SK-N-SH treated with all-trans-retinoic acid at 6 μM for 48 hours (cell line): ENCODE data around the gene NXPH2.

Source experiments
- ATAC-seq: fragments of 200-7000 bp; cut with Tn5 transposase; 3 replicates; pipeline ENCODE4 v1.9.1; 2020; ENCODE audit warnings: mild to moderate bottlenecking, moderate library complexity
- ARNTL ChIP-seq: fragments of 450-650 bp; formaldehyde crosslinking; IDR thresholded peaks from 2 replicates; pipeline ENCODE4 v1.5.0; 2020; ENCODE audit warnings: low read depth, mild to moderate bottlenecking, moderate library complexity, borderline replicate concordance
- BACH2 ChIP-seq: fragments of 250-450 bp; sonication (Bioruptor Pico); IDR thresholded peaks from 2 replicates; pipeline ENCODE4 v1.9.0; 2021; ENCODE audit warnings: mild to moderate bottlenecking, borderline replicate concordance
- CSDC2 ChIP-seq: fragments of 250-450 bp; sonication (Bioruptor Pico); IDR thresholded peaks from 2 replicates; pipeline ENCODE4 v1.5.0; 2020; ENCODE audit warnings: mild to moderate bottlenecking, moderate library complexity
- ESRRG ChIP-seq: fragments of 250-450 bp; sonication (Bioruptor Pico); IDR thresholded peaks from 2 replicates; pipeline ENCODE4 v1.6.1; 2021; ENCODE audit warnings: mild to moderate bottlenecking
- GLIS3 ChIP-seq: fragments of 250-450 bp; sonication (Bioruptor Pico); IDR thresholded peaks from 2 replicates; pipeline ENCODE4 v1.5.0; 2020; ENCODE audit warnings: mild to moderate bottlenecking, moderate library complexity
- ISL1 ChIP-seq: fragments of 250-450 bp; sonication (Bioruptor Pico); IDR thresholded peaks from 2 replicates; pipeline ENCODE4 v2.1.2; 2022; ENCODE audit warnings: mild to moderate bottlenecking, moderate library complexity
- OSR1 ChIP-seq: fragments of 250-450 bp; sonication (Bioruptor Pico); IDR thresholded peaks from 2 replicates; pipeline ENCODE4 v1.8.0; 2022; ENCODE audit warnings: moderate library complexity, mild to moderate bottlenecking, inconsistent platforms
- RARB ChIP-seq: fragments of 250-450 bp; sonication (Bioruptor Pico); IDR thresholded peaks from 2 replicates; pipeline ENCODE4 v1.8.0; 2021; ENCODE audit warnings: mild to moderate bottlenecking, moderate library complexity
- SNAI2 ChIP-seq: fragments of 250-450 bp; sonication (Bioruptor Pico); IDR thresholded peaks from 2 replicates; pipeline ENCODE4 v1.5.0; 2020; ENCODE audit warnings: mild to moderate bottlenecking, moderate library complexity
- TCF4 ChIP-seq: fragments of 250-450 bp; sonication (Bioruptor Pico); IDR thresholded peaks from 2 replicates; pipeline ENCODE4 v1.8.0; 2021; ENCODE audit warnings: mild to moderate bottlenecking, moderate library complexity, borderline replicate concordance
- TOX ChIP-seq: fragments of 250-450 bp; sonication (Bioruptor Pico); IDR thresholded peaks from 2 replicates; pipeline ENCODE4 v1.8.0; 2021; ENCODE audit warnings: mild to moderate bottlenecking, moderate library complexity, borderline replicate concordance
- ZFP3 ChIP-seq: fragments of 250-450 bp; sonication (Bioruptor Pico); IDR thresholded peaks from 2 replicates; pipeline ENCODE4 v1.5.0; 2020; ENCODE audit warnings: mild to moderate bottlenecking, moderate library complexity
- ZNF565 ChIP-seq: fragments of 450-650 bp; formaldehyde crosslinking; conservative IDR thresholded peaks from 2 replicates; pipeline ENCODE4 v1.5.0; 2020; ENCODE audit warnings: low read depth, mild to moderate bottlenecking, moderate library complexity
- ZNF70 ChIP-seq: fragments of 450-650 bp; formaldehyde crosslinking; IDR thresholded peaks from 2 replicates; pipeline ENCODE4 v1.5.0; 2020; ENCODE audit warnings: mild to moderate bottlenecking, moderate library complexity
- ZNF8 ChIP-seq: fragments of 450-650 bp; formaldehyde crosslinking; IDR thresholded peaks from 2 replicates; pipeline ENCODE4 v1.5.0; 2020; ENCODE audit warnings: mild to moderate bottlenecking, moderate library complexity
- TF ChIP-seq, protein P1 (sequence below): fragments of 250-450 bp; sonication (Bioruptor Pico); IDR thresholded peaks from 2 replicates; pipeline ENCODE4 v1.5.1; 2021; ENCODE audit warnings: mild to moderate bottlenecking, moderate library complexity
- TF ChIP-seq, protein P2 (sequence below): fragments of 250-450 bp; sonication (Bioruptor Pico); IDR thresholded peaks from 2 replicates; pipeline ENCODE4 v1.8.0; 2021; ENCODE audit warnings: low read depth, mild to moderate bottlenecking, moderate library complexity, borderline replicate concordance
- TF ChIP-seq, protein P3 (sequence below): fragments of 250-450 bp; sonication (Bioruptor Pico); IDR thresholded peaks from 2 replicates; pipeline ENCODE4 v1.5.1; 2020; ENCODE audit warnings: low read depth, mild to moderate bottlenecking, moderate library complexity
- TF ChIP-seq, protein P4 (sequence below): fragments of 250-450 bp; sonication (Bioruptor Pico); IDR thresholded peaks from 2 replicates; pipeline ENCODE4 v1.8.0; 2020; ENCODE audit warnings: mild to moderate bottlenecking, moderate library complexity, borderline replicate concordance
- TF ChIP-seq, protein P5 (sequence below): fragments of 250-450 bp; sonication (Bioruptor Pico); IDR thresholded peaks from 2 replicates; pipeline ENCODE4 v1.5.0; 2020; ENCODE audit warnings: mild to moderate bottlenecking, moderate library complexity

NXPH2 gene

DNA sequence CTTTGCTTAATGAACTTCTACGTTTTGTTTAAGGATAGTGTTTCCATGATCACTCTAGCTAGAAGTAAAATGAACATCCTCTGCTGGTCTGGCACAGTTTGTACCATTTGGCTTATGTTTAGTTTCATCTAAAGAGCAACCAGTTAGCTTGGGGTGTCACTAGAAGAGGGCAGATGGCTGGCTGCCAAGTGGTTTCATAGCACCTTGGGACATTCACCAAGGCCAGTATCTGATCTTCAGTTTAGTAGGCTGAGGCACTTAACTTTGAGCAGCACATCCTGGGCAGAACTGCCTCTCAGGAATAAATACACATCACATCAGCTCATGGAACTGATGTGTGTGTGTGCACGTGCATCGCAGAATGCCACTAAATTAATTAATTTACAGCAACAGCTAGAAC lies 68.4 kb downstream of the NXPH2 start:
- ATAC-seq, result no peak
- TF ChIP-seq GLIS3 (CRISPR knock-in tag) (no peak), ISL1 (CRISPR knock-in tag) (no peak), ZFP3 (CRISPR knock-in tag) (no peak), ARNTL (CRISPR knock-in tag) (no peak), RARB (no peak), TCF4 (CRISPR knock-in tag) (no peak), SNAI2 (CRISPR knock-in tag) (no peak)

DNA sequence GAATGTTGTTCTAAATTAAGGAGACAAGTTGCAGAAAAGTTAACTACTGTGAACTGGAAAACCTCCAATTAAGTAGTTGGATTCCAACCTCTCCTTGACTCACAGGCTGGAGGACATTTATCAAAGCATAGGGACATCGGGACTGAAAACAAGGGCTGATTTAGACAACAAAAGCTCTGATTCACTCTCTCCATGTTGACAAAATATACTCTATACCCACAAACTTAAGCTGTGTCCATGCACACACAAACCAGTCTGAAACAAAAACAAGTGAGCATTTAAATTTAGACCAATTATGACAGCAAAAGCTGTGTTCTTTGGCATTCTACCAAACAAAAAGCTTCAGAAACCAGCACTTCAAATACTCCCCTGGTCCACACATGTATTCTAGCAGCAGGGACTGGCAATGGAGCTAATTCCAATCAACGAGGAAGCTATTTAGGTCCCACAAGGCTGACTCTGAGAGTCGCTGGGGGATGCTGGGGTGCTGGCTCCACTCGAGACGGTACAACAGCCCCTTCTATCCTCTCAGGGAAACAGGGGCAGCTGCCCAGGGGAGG lies 71.4 kb downstream of the NXPH2 start:
- ATAC-seq, result peak; percentile 71
- TF ChIP-seq ZNF565 (CRISPR knock-in tag) (no peak), TOX (CRISPR knock-in tag) (peak; percentile 65; the same call in 1 of the 2 replicates), CSDC2 (CRISPR knock-in tag) (no peak), ARNTL (CRISPR knock-in tag) (no peak), ESRRG (CRISPR knock-in tag) (no peak)
- TF ChIP-seq, protein P1, sequence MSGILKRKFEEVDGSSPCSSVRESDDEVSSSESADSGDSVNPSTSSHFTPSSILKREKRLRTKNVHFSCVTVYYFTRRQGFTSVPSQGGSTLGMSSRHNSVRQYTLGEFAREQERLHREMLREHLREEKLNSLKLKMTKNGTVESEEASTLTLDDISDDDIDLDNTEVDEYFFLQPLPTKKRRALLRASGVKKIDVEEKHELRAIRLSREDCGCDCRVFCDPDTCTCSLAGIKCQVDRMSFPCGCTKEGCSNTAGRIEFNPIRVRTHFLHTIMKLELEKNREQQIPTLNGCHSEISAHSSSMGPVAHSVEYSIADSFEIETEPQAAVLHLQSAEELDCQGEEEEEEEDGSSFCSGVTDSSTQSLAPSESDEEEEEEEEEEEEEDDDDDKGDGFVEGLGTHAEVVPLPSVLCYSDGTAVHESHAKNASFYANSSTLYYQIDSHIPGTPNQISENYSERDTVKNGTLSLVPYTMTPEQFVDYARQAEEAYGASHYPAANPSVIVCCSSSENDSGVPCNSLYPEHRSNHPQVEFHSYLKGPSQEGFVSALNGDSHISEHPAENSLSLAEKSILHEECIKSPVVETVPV, result no peak

DNA sequence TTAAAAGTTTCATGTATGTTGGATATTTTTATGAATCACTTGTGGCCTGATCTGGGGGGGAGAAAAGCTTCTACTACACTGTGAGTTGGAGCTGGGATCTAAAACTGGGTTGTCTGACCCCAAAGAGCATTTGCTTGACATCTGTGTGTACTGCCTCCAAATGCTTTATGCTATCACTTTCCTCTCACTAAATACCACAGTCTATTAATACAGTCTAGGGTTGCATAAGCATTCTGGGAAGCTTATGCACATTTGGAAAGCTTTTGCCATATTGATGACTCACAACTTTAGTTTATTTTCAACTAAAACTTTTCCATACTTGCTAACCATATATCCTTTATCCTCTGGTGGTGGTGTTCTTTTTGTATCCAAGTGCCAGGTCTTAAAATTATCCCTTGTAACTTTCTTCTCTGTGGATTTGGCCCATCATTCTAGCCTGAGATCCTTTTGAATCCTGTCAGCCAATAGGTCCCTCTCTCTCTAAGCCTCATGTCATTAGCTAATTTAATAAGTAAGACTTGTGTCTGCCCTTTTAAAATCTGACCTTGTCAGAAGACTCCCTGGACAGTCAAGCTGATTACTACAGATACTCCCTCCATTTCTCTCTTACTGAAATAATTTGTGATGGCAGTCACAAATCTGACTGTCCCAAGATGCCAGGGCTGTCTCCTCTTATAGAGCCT lies 72.7 kb downstream of the NXPH2 start:
- TF ChIP-seq BACH2, result no peak
- peak; percentile 58 for TF ChIP-seq ISL1 (CRISPR knock-in tag)
- ATAC-seq, result peak; percentile 86

DNA sequence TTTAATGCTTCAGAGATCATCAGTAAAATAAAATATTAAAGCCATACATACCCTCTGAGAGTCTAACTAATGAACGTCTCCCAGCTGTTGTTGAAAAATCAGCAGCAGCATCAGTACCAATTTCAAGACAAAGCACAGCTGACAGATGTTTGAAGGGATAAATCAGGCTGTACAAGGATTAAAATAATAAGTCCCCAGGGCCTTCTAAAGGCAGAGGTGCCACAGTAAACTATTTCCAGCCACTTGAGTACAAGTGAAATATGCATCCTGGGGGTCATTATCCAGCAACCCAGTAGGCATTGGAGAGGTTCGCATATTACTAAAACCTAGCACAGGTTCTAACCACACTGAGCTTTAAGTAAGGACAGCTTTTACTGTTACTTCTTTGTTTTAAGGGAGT lies 76.9 kb downstream of the NXPH2 start:
- no peak for TF ChIP-seq BACH2
- no peak for TF ChIP-seq ZNF70 (CRISPR knock-in tag)
- no peak for TF ChIP-seq ZNF8 (CRISPR knock-in tag)
- TF ChIP-seq, protein P2, sequence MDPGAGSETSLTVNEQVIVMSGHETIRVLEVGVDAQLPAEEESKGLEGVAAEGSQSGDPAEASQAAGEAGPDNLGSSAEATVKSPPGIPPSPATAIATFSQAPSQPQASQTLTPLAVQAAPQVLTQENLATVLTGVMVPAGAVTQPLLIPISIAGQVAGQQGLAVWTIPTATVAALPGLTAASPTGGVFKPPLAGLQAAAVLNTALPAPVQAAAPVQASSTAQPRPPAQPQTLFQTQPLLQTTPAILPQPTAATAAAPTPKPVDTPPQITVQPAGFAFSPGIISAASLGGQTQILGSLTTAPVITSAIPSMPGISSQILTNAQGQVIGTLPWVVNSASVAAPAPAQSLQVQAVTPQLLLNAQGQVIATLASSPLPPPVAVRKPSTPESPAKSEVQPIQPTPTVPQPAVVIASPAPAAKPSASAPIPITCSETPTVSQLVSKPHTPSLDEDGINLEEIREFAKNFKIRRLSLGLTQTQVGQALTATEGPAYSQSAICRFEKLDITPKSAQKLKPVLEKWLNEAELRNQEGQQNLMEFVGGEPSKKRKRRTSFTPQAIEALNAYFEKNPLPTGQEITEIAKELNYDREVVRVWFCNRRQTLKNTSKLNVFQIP (CRISPR knock-in tag), result no peak
- TF ChIP-seq OSR1 (CRISPR knock-in tag), result no peak
- TF ChIP-seq TCF4 (CRISPR knock-in tag), result no peak
- TF ChIP-seq, protein P3, sequence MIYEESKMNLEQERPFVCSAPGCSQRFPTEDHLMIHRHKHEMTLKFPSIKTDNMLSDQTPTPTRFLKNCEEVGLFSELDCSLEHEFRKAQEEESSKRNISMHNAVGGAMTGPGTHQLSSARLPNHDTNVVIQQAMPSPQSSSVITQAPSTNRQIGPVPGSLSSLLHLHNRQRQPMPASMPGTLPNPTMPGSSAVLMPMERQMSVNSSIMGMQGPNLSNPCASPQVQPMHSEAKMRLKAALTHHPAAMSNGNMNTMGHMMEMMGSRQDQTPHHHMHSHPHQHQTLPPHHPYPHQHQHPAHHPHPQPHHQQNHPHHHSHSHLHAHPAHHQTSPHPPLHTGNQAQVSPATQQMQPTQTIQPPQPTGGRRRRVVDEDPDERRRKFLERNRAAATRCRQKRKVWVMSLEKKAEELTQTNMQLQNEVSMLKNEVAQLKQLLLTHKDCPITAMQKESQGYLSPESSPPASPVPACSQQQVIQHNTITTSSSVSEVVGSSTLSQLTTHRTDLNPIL (CRISPR knock-in tag), result no peak
- TF ChIP-seq, protein P4, sequence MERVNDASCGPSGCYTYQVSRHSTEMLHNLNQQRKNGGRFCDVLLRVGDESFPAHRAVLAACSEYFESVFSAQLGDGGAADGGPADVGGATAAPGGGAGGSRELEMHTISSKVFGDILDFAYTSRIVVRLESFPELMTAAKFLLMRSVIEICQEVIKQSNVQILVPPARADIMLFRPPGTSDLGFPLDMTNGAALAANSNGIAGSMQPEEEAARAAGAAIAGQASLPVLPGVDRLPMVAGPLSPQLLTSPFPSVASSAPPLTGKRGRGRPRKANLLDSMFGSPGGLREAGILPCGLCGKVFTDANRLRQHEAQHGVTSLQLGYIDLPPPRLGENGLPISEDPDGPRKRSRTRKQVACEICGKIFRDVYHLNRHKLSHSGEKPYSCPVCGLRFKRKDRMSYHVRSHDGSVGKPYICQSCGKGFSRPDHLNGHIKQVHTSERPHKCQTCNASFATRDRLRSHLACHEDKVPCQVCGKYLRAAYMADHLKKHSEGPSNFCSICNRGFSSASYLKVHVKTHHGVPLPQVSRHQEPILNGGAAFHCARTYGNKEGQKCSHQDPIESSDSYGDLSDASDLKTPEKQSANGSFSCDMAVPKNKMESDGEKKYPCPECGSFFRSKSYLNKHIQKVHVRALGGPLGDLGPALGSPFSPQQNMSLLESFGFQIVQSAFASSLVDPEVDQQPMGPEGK (CRISPR knock-in tag), result no peak
- no peak for TF ChIP-seq CSDC2 (CRISPR knock-in tag)
- TF ChIP-seq, protein P5, sequence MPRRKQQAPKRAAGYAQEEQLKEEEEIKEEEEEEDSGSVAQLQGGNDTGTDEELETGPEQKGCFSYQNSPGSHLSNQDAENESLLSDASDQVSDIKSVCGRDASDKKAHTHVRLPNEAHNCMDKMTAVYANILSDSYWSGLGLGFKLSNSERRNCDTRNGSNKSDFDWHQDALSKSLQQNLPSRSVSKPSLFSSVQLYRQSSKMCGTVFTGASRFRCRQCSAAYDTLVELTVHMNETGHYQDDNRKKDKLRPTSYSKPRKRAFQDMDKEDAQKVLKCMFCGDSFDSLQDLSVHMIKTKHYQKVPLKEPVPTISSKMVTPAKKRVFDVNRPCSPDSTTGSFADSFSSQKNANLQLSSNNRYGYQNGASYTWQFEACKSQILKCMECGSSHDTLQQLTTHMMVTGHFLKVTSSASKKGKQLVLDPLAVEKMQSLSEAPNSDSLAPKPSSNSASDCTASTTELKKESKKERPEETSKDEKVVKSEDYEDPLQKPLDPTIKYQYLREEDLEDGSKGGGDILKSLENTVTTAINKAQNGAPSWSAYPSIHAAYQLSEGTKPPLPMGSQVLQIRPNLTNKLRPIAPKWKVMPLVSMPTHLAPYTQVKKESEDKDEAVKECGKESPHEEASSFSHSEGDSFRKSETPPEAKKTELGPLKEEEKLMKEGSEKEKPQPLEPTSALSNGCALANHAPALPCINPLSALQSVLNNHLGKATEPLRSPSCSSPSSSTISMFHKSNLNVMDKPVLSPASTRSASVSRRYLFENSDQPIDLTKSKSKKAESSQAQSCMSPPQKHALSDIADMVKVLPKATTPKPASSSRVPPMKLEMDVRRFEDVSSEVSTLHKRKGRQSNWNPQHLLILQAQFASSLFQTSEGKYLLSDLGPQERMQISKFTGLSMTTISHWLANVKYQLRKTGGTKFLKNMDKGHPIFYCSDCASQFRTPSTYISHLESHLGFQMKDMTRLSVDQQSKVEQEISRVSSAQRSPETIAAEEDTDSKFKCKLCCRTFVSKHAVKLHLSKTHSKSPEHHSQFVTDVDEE (CRISPR knock-in tag), result no peak
- no peak for TF ChIP-seq ARNTL (CRISPR knock-in tag)
- TF ChIP-seq TOX (CRISPR knock-in tag), result no peak
- no peak for TF ChIP-seq ZNF565 (CRISPR knock-in tag)
- ATAC-seq, result no peak
